ENCODE results near the gene CDK5RAP2. TPM values are rescaled to one million over a fixed set of nuclear protein-coding genes. Genes with fewer than 3 reads are reported as not detected.
"Not testable (repeated sequence)": the region's sequence is repeated elsewhere in the genome, so short reads cannot be mapped to it uniquely, and the experiment has no call there.

Gene CDK5RAP2
- total RNA-seq, 1 donor from 2014 or later, result 50.8 TPM

- Mint-ChIP-seq H3K36me3 (ENCODE audit: low read depth, unreplicated experiment) (peaks cover 6% of the 10 kb centered on the region), H3K27me3 (ENCODE audit: unreplicated experiment) (peaks cover 6% of the 10 kb centered on the region), H3K9me3 (ENCODE audit: unreplicated experiment) (no peaks in the 10 kb centered on the region), H3K4me1 (ENCODE audit: unreplicated experiment) (peaks cover 44% of the 10 kb centered on the region), H3K27ac (ENCODE audit: unreplicated experiment) (peak overlapping the region; percentile 22), H3K4me3 (ENCODE audit: unreplicated experiment) (no peak overlapping the region)
- TF ChIP-seq CTCF (IDR thresholded peaks at IDR 0.05; ENCODE audit: unreplicated experiment), result no peak
- DNase-seq (ENCODE audit: low spot score), result no peak
Measured at GRCh38 chr9:120473608-120474007, 106.4 kb downstream of the CDK5RAP2 start.

GRCh38 chr9:120465685-120466407, 114.1 kb downstream of the CDK5RAP2 start:
- TF ChIP-seq CTCF (IDR thresholded peaks at IDR 0.05; ENCODE audit: unreplicated experiment), result no peak
- Mint-ChIP-seq H3K9me3 (ENCODE audit: unreplicated experiment) (no peaks in the 10 kb centered on the region), H3K4me3 (ENCODE audit: unreplicated experiment) (no peak overlapping the region), H3K4me1 (ENCODE audit: unreplicated experiment) (peaks cover 13% of the 10 kb centered on the region), H3K36me3 (ENCODE audit: low read depth, unreplicated experiment) (peaks cover 7% of the 10 kb centered on the region), H3K27me3 (ENCODE audit: unreplicated experiment) (peaks cover 3% of the 10 kb centered on the region), H3K27ac (ENCODE audit: unreplicated experiment) (no peak overlapping the region)
- no peak for DNase-seq (ENCODE audit: low spot score)

- Mint-ChIP-seq H3K27me3 (ENCODE audit: unreplicated experiment) (peaks cover 3% of the 10 kb centered on the region), H3K4me1 (ENCODE audit: unreplicated experiment) (peaks cover 8% of the 10 kb centered on the region), H3K4me3 (ENCODE audit: unreplicated experiment) (no peak overlapping the region), H3K36me3 (ENCODE audit: low read depth, unreplicated experiment) (peaks cover 7% of the 10 kb centered on the region), H3K9me3 (ENCODE audit: unreplicated experiment) (no peaks in the 10 kb centered on the region), H3K27ac (ENCODE audit: unreplicated experiment) (no peak overlapping the region)
- DNase-seq (ENCODE audit: low spot score), result no peak
- TF ChIP-seq CTCF (IDR thresholded peaks at IDR 0.05; ENCODE audit: unreplicated experiment), result no peak
Measured at GRCh38 chr9:120464887-120465421, 115.0 kb downstream of the CDK5RAP2 start.

GRCh38 chr9:120464176-120464886, 115.6 kb downstream of the CDK5RAP2 start:
- no peak overlapping the region for H3K4me3 Mint-ChIP-seq (ENCODE audit: unreplicated experiment)
- H3K4me1 Mint-ChIP-seq (ENCODE audit: unreplicated experiment), result peaks cover 3% of the 10 kb centered on the region
- DNase-seq (ENCODE audit: low spot score), result no peak
- no peaks in the 10 kb centered on the region for H3K9me3 Mint-ChIP-seq (ENCODE audit: unreplicated experiment)
- no peak overlapping the region for H3K27ac Mint-ChIP-seq (ENCODE audit: unreplicated experiment)
- H3K36me3 Mint-ChIP-seq (ENCODE audit: low read depth, unreplicated experiment), result peaks cover 7% of the 10 kb centered on the region
- H3K27me3 Mint-ChIP-seq (ENCODE audit: unreplicated experiment), result peaks cover 3% of the 10 kb centered on the region
- no peak for TF ChIP-seq CTCF (IDR thresholded peaks at IDR 0.05; ENCODE audit: unreplicated experiment)

GRCh38 chr9:120463765-120464164, 116.2 kb downstream of the CDK5RAP2 start:
- Mint-ChIP-seq H3K4me3 (ENCODE audit: unreplicated experiment) (no peak overlapping the region), H3K27ac (ENCODE audit: unreplicated experiment) (no peak overlapping the region), H3K9me3 (ENCODE audit: unreplicated experiment) (no peaks in the 10 kb centered on the region), H3K4me1 (ENCODE audit: unreplicated experiment) (no peaks in the 10 kb centered on the region), H3K27me3 (ENCODE audit: unreplicated experiment) (no peaks in the 10 kb centered on the region), H3K36me3 (ENCODE audit: low read depth, unreplicated experiment) (peaks cover 7% of the 10 kb centered on the region)
- no peak for TF ChIP-seq CTCF (IDR thresholded peaks at IDR 0.05; ENCODE audit: unreplicated experiment)
- no peak for DNase-seq (ENCODE audit: low spot score)

- not testable (repeated sequence) for H3K27ac Mint-ChIP-seq (ENCODE audit: unreplicated experiment); H3K4me1 Mint-ChIP-seq (ENCODE audit: unreplicated experiment); H3K36me3 Mint-ChIP-seq (ENCODE audit: low read depth, unreplicated experiment); H3K27me3 Mint-ChIP-seq (ENCODE audit: unreplicated experiment); DNase-seq (ENCODE audit: low spot score); H3K4me3 Mint-ChIP-seq (ENCODE audit: unreplicated experiment); H3K9me3 Mint-ChIP-seq (ENCODE audit: unreplicated experiment)
Measured at GRCh38 chr9:120461677-120462076, 118.3 kb downstream of the CDK5RAP2 start.
